ENCODE results near the gene AUTS2. TPM values are rescaled to one million over a fixed set of nuclear protein-coding genes. Genes with fewer than 3 reads are reported as not detected.

The AUTS2 gene
- polyA plus RNA-seq, 3 donors: 0.08 to 0.35 TPM; not detected in 1

- Histone ChIP-seq H3K79me2 (ENCODE audit: insufficient read depth, low read length) (no peaks in the 10 kb centered on the region), H3K36me3 (replicated peaks in 1 of 2; ENCODE audit: control insufficient read depth in 1 of 2, insufficient read depth in 2 of 2, low read length in 2 of 2) (no peaks in the 10 kb centered on the region), H3K27ac (ENCODE audit: low read depth in 1 of 2, low read length in 2 of 2) (no peak overlapping the region), H3K27me3 (ENCODE audit: control insufficient read depth in 2 of 2, insufficient read depth in 2 of 2, low read length in 2 of 2) (no peaks in the 10 kb centered on the region), H3K4me1 (ENCODE audit: control insufficient read depth in 1 of 2, insufficient read depth in 2 of 2, low read length in 2 of 2) (no peaks in the 10 kb centered on the region), H3K9me3 (replicated peaks in 1 of 2; ENCODE audit: control insufficient read depth in 1 of 2, insufficient read depth in 1 of 2, low read length in 2 of 2) (no peaks in the 10 kb centered on the region), H3K4me3 (replicated peaks in 1 of 3; ENCODE audit: low read depth in 2 of 3, low read length in 3 of 3) (no peak overlapping the region), H2AFZ (ENCODE audit: insufficient read depth, low read depth, low read length, poor library complexity, severe bottlenecking) (no peak overlapping the region), H3K9ac (ENCODE audit: insufficient read depth, low read length, poor library complexity, severe bottlenecking) (no peak overlapping the region), H4K20me1 (ENCODE audit: insufficient read depth, low read length) (no peaks in the 10 kb centered on the region), H3K4me2 (replicated peaks; ENCODE audit: extremely low read depth, low read length, poor library complexity, severe bottlenecking) (no peak overlapping the region)
- Mint-ChIP-seq H3K4me3 (no peak overlapping the region), H3K4me1 (no peaks in the 10 kb centered on the region), H3K9me3 (peaks cover 0 to 1% (median 0%) of the 10 kb centered on the region in 7 donors), H3K36me3 (no peaks in the 10 kb centered on the region), H3K27me3 (ENCODE audit: low read depth in 3 of 3) (peaks cover 0 to 4% (median 4%) of the 10 kb centered on the region in 3 donors), H3K27ac (no peak overlapping the region)
- no peak for DNase-seq
- intact Hi-C loops (cut with micrococcal nuclease): no loop called here
- WGBS (ENCODE audit: insufficient coverage): 84% methylated on average over 13 of the region's 17 CpGs
- TF ChIP-seq CTCF (IDR thresholded peaks at IDR 0.05): no peak
Measured at GRCh38 chr7:70621954-70622600, 1023.8 kb downstream of the AUTS2 start.

- H3K36me3 ChIP-seq (replicated peaks in 1 of 2; ENCODE audit: control insufficient read depth in 1 of 2, insufficient read depth in 2 of 2, low read length in 2 of 2): no peaks in the 10 kb centered on the region
- H2AFZ ChIP-seq (ENCODE audit: insufficient read depth, low read depth, low read length, poor library complexity, severe bottlenecking): no peak overlapping the region
- H4K20me1 ChIP-seq (ENCODE audit: insufficient read depth, low read length): no peaks in the 10 kb centered on the region
- intact Hi-C loops (cut with micrococcal nuclease): no loop called here
- Mint-ChIP-seq H3K4me1 (no peaks in the 10 kb centered on the region), H3K36me3 (no peaks in the 10 kb centered on the region), H3K4me3 (no peak overlapping the region), H3K9me3 (peaks cover 0 to 2% (median 0%) of the 10 kb centered on the region in 7 donors), H3K27me3 (ENCODE audit: low read depth in 3 of 3) (peaks cover 0 to 4% (median 1%) of the 10 kb centered on the region in 3 donors), H3K27ac (no peak overlapping the region)
- no peaks in the 10 kb centered on the region for H3K27me3 ChIP-seq (ENCODE audit: control insufficient read depth in 2 of 2, insufficient read depth in 2 of 2, low read length in 2 of 2)
- no peaks in the 10 kb centered on the region for H3K4me1 ChIP-seq (ENCODE audit: control insufficient read depth in 1 of 2, insufficient read depth in 2 of 2, low read length in 2 of 2)
- TF ChIP-seq CTCF (IDR thresholded peaks at IDR 0.05): no peak
- no peak for DNase-seq
- WGBS (ENCODE audit: insufficient coverage): 100% methylated on average over 1 of the region's 5 CpGs
- no peaks in the 10 kb centered on the region for H3K79me2 ChIP-seq (ENCODE audit: insufficient read depth, low read length)
- H3K9ac ChIP-seq (ENCODE audit: insufficient read depth, low read length, poor library complexity, severe bottlenecking): no peak overlapping the region
- H3K27ac ChIP-seq (ENCODE audit: low read depth in 1 of 2, low read length in 2 of 2): no peak overlapping the region
- no peak overlapping the region for H3K4me2 ChIP-seq (replicated peaks; ENCODE audit: extremely low read depth, low read length, poor library complexity, severe bottlenecking)
- no peak overlapping the region for H3K4me3 ChIP-seq (replicated peaks in 1 of 3; ENCODE audit: low read depth in 2 of 3, low read length in 3 of 3)
- no peaks in the 10 kb centered on the region for H3K9me3 ChIP-seq (replicated peaks in 1 of 2; ENCODE audit: control insufficient read depth in 1 of 2, insufficient read depth in 1 of 2, low read length in 2 of 2)
Measured at GRCh38 chr7:70622936-70623335, 1024.7 kb downstream of the AUTS2 start.

All from CD14-positive monocyte (primary cell).